GM19324 (cell line): ENCODE measurements around the gene FAM83C.

ENCODE experiments used
- ATAC-seq: cut with Tn5 transposase; IDR thresholded peaks from one replicate; pipeline ENCODE4 v1.9.1; 2021; ENCODE audit warnings: mild to moderate bottlenecking, moderate library complexity; ENCODE audit not compliant: unreplicated experiment, low FRiP score

The FAM83C gene

DNA sequence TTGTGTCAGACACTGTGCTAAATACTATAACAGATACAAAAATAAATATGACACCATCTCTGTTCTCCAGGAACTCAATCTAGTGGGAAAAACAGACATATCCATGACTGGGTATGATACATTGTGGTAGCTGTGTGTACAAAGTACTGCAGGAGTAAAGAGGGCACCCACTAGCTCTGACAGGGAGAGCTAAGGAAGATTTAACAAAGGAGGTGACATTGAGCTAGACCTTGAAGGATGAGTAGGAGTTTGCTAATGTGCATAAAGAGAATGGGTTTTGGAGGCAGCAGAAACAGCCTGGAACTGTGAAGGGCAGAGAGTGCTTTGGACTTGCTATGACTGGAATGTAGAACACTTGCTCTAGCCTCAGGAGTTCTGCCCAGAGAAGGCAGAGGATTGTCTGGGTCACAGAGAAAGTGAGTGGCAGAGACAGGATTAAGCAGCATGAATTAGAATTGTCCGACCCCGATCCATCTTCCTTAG is 51.4 kb downstream of the FAM83C start:
- no peak for ATAC-seq

- ATAC-seq: no peak
Measured at GRCh38 chr20:35240083-35240810, 52.0 kb downstream of the FAM83C start.

DNA sequence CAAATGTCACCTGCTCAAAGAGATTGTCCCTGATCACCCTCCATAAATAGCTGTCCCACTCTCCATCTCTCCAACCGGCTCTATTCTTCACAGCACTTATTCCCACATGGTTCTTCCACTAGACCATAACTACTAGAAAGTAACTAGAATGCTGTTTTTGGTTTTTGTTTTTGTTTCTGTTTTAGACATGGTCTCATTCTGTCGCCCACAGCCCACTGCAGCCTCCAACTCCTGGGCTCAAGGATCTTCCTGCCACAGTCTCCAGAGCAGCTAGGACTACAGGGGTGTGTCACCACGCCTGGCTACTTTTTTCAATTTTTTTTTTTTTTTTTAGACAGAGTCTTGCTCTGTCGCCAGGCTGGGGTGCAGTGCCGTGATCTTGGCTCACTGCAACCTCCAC is 53.5 kb downstream of the FAM83C start:
- no peak for ATAC-seq

- ATAC-seq: no peak
Measured at GRCh38 chr20:35238170-35238569, 54.1 kb downstream of the FAM83C start.

- no peak for ATAC-seq
Measured at GRCh38 chr20:35237486-35237885, 54.7 kb downstream of the FAM83C start.

DNA sequence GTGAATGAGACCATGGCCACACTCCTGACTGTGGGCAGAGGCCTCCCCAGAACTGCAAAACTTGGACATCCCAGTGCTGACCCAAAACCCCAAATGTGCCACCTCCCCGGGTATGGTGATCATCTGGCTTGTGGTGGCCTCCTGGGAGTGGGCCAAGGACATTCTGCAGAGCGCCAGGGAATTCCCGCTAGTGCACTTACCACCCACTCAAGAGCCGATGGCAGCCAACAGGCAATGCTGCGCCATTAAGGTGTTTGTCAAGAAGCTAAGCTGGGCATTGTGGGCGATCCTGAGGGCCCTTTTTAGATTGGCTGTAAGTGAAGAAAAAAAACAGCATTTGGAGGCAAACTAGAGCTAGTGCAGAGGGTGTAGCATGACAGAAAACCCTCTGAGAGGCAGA is 56.3 kb downstream of the FAM83C start:
- no peak for ATAC-seq
